Hematopoietic multipotent progenitor cell treated with erythropoietin and hydrocortisone succinate and interleukin-3 and kit ligand, for 15 days (in vitro differentiated cells): ENCODE data around the gene SSB.
"Not testable (repeated sequence)": the region's sequence is repeated elsewhere in the genome, so short reads cannot be mapped to it uniquely, and the experiment has no call there.

Source experiments
- DNase-seq: peaks from one replicate; pipeline ENCODE4 v3.0.0-alpha.2; 2015; ENCODE audit warnings: low spot score

The SSB gene

GRCh38 chr2:169798718-169799592 is at the start of gene SSB:
TSS of gene SSB (plus strand) at chr2:169798871. CDS start at chr2:169800961, 2,090 bp downstream.
- peak; percentile 91 for DNase-seq

GRCh38 chr2:169752752-169753151 is 45.9 kb upstream of the SSB start:
- no peak for DNase-seq

DNA sequence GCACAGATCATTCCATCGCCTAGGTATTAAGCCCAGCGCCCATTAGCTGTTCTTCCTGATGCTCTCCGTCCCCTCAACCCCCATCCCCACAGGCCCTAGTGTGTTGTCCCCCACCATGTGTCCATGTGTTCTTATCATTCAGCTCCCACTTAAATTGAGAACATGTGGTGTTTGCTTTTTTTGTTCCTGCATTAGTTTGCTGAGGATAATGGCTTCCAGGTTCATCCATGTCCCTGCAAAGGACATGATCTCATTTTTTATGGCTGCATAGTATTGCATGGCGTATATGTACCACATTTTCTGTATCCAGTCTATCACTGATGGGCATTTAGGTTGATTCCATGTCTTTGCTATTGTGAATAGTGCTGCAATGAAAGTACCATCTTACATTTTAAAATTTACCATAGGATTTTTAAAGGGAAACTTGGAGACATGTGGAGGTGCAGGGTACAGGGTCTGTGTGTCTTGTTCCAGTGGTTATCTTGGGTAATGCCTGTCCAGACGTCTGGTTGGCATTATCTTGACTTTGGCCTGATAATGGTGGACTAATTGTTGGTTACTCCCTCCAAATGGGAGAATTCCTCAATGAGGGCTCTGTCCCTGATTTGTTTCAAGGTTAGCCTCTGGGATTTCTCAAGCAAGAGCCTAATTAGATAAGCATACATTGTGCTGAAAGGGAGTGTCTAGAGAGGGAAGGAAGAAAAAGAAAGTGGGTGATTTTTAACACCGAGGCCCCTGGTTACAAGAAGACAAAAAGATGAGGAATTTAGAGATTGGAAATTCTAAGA is 43.4 kb upstream of the SSB start:
- DNase-seq = no peak

DNA sequence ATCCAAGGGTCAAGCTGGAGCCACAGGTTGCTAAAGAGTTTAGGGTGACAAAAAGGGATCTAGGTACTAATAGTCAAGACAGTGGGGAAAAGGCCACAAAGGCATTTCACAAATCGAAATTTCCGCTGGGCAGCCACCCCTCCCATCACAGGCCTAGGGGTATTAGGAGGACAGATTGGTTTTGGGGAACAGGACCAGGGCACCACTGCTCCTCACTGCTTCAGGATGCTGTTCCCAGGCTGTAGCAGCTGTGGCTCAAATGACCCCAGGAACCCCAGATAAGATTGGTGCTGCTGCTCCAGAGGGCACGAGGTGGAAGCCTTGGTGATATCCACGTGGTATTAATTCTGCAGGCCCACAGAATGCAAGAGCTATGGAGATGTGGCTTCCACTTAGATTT is 42.3 kb upstream of the SSB start:
- DNase-seq = no peak

GRCh38 chr2:169757356-169757755 is 41.3 kb upstream of the SSB start:
- DNase-seq = no peak

DNA sequence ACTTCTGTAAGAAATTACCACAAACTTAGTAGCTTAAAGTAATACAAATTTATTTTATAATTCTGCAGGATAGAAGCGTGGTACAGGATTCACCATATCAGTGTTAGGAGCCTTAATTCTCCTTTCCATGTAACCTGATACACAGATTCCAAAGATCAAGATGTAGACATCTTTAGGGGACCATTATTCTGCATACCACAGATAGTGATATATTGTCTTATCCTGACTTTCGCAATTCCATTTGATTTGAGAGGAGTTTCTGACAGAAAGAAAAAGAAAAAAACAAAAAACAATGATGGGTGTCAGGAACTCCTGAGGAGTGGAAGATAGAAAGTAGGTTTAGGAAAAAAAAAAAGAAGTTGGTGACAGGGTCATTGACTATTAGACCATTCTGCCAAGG is 40.9 kb upstream of the SSB start:
- no peak for DNase-seq

GRCh38 chr2:169759987-169760386 is 38.7 kb upstream of the SSB start:
- DNase-seq = no peak

GRCh38 chr2:169760798-169761197 is 37.9 kb upstream of the SSB start:
- not testable (repeated sequence) for DNase-seq

DNA sequence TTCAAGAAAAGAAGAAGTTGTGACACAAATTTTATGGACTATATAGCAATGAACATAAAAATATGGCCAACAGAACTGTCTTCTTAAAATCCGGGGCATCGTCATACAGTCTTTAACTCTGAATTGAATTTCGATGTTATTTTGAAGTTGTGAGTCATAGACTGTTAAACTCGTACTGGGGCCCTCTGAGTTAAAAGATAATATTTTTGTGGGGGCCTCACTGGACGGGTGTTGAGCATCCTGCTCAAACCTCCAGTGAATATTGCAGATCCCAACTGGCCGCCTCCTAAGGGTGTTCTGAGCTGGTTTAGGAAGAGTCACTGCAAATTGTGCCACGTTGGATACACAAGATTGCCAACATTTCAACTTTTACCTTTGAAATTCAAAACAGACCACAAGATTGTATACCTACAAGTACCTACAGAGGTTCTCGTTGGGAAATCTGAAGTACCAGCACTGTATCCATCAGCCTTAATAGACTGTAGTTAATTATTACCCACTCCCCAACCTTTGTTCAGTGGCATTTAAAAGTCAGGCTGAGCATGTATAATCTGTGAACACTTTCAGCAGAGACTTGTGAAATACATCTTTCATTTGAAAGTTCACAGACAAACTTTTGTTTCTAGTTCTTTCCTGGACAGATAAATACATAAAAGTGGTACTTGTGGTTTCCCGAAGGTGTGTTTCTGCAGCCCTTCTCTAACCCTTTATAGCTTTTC is 37.3 kb upstream of the SSB start:
- no peak for DNase-seq

GRCh38 chr2:169761970-169762292 is 36.7 kb upstream of the SSB start:
- DNase-seq = no peak

- DNase-seq = no peak
Measured at GRCh38 chr2:169765523-169765922, 33.1 kb upstream of the SSB start.

DNA sequence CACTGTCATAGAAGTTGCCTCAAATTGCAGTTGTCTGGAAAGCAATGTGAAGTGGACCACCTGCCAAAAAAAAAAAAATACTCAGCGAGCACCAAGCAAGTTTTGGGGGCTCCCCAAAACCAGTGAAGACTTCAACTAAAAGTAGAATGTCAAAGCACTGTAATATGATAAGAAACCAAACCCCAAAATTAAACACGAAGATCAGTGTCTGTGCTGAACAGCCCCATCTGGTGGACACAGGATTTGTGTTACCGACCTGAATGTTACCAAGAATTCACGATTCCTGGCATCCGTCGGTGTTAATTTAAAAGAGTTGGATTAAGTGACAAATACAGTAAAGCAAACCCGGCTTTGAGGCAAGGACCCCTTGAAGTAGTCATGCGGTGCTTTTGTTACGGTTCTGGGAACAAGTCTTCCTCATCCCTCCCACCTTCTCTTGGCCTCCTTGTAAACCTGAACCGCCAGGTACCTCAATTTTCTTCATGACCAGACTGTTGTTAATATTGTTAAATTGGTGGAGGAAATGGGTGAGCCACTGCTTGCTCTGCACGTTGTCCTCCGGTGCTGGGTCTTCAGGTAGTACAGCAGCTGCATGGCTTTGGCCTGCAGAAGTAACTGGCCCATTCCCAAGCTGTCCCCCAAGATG is 31.3 kb upstream of the SSB start:
- DNase-seq = peak; percentile 61

- no peak for DNase-seq
Measured at GRCh38 chr2:169768262-169768995, 30.2 kb upstream of the SSB start.

- no peak for DNase-seq
Measured at GRCh38 chr2:169771021-169771420, 27.6 kb upstream of the SSB start.

- DNase-seq = no peak
Measured at GRCh38 chr2:169771612-169772011, 27.1 kb upstream of the SSB start.

DNA sequence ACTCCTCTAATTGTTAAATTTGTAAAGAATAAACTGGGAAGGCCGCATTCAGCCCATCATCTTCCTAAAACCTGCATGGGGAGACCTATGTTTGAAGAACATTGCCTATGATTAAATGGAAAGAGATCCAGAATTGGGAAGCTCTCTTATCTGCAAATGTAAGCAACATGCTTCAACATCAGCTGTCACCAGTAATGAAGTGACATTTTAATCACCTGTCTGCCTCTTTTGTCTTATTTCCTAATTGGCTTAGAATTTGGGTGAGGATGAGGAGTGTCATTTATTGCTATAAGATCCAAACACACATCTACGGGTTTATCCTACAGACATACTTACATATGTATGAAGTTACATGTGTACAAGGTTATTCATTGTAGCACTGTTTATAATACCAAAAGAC is 26.0 kb upstream of the SSB start:
- DNase-seq = no peak

DNA sequence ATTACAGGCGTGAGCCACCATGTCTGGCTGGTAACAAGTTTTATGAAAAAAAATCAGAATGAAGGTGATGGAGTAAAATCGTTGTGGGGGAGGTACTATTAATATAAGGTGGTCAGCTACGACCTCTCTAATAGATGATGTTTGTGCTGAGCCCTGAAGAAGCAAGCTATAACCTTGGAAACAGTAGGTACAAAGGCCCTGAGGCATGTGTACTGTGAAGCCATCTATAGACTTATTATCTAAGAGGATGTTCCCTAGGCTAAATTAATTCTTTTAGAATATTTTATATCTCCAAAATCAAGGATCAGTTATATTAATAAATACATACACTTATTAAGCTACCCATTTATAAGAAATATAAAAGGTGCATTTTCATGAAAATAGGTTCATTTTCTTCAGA is 23.3 kb upstream of the SSB start:
- DNase-seq = no peak

- DNase-seq = no peak
Measured at GRCh38 chr2:169775765-169776164, 22.9 kb upstream of the SSB start.

GRCh38 chr2:169776252-169776761 is 22.4 kb upstream of the SSB start:
- no peak for DNase-seq

- DNase-seq = no peak
Measured at GRCh38 chr2:169778446-169778845, 20.2 kb upstream of the SSB start.

- no peak for DNase-seq
Measured at GRCh38 chr2:169781249-169782013, 17.2 kb upstream of the SSB start.
